ENCODE measurements around the gene COL20A1. TPM values are rescaled to one million over a fixed set of nuclear protein-coding genes. Genes with fewer than 3 reads are reported as not detected.

The COL20A1 gene
- total RNA-seq, 2 experiments from 2014 or later = not detected

- H3K9me3 Mint-ChIP-seq (ENCODE audit: low read depth) = no peaks in the 10 kb centered on the region
- DNase-seq (no peak), ATAC-seq (no peak)
- H3K27me3 Mint-ChIP-seq = no peaks in the 10 kb centered on the region
- no peak overlapping the region for H3K4me3 Mint-ChIP-seq
- H3K4me1 Mint-ChIP-seq = peaks cover 21% of the 10 kb centered on the region
- peaks cover 2% of the 10 kb centered on the region for H3K36me3 Mint-ChIP-seq
- no peak overlapping the region for H3K27ac Mint-ChIP-seq
- CTCF ChIA-PET = no interaction called here
These were observed 16.0 kb upstream of the COL20A1 start for GRCh38 chr20:63276956-63277355.

GRCh38 chr20:63277466-63278272, 15.3 kb upstream of the COL20A1 start:
- ATAC-seq = no peak
- CTCF ChIA-PET = no interaction called here
- Mint-ChIP-seq H3K27ac (no peak overlapping the region), H3K4me1 (peaks cover 21% of the 10 kb centered on the region), H3K4me3 (no peak overlapping the region), H3K36me3 (peaks cover 2% of the 10 kb centered on the region), H3K27me3 (no peaks in the 10 kb centered on the region), H3K9me3 (ENCODE audit: low read depth) (no peaks in the 10 kb centered on the region)
- no peak for DNase-seq

- H3K36me3 Mint-ChIP-seq = peaks cover 2% of the 10 kb centered on the region
- no peak overlapping the region for H3K4me3 Mint-ChIP-seq
- no peak for DNase-seq
- CTCF ChIA-PET = no interaction called here
- H3K27me3 Mint-ChIP-seq = no peaks in the 10 kb centered on the region
- no peak overlapping the region for H3K27ac Mint-ChIP-seq
- H3K4me1 Mint-ChIP-seq = peaks cover 17% of the 10 kb centered on the region
- H3K9me3 Mint-ChIP-seq (ENCODE audit: low read depth) = no peaks in the 10 kb centered on the region
- ATAC-seq = no peak
These were observed 14.3 kb upstream of the COL20A1 start for GRCh38 chr20:63278661-63279060.

- no peaks in the 10 kb centered on the region for H3K27me3 Mint-ChIP-seq
- H3K4me3 Mint-ChIP-seq = no peak overlapping the region
- no peak overlapping the region for H3K27ac Mint-ChIP-seq
- no peak for ATAC-seq
- H3K4me1 Mint-ChIP-seq = peaks cover 9% of the 10 kb centered on the region
- peaks cover 2% of the 10 kb centered on the region for H3K36me3 Mint-ChIP-seq
- DNase-seq = no peak
- H3K9me3 Mint-ChIP-seq (ENCODE audit: low read depth) = no peaks in the 10 kb centered on the region
- CTCF ChIA-PET = interaction anchor here (0.6 to 1.2 kb wide), 2 partner anchors 30 to 216 kb away, joined by 3 to 4 read pairs; no protein-coding TSS in a partner anchor
These were observed 13.1 kb upstream of the COL20A1 start for GRCh38 chr20:63279931-63280330.

- CTCF ChIA-PET = interaction anchor here (0.6 to 1.2 kb wide), 2 partner anchors 29 to 216 kb away, joined by 3 to 4 read pairs; no protein-coding TSS in a partner anchor
- no peak overlapping the region for H3K4me3 Mint-ChIP-seq
- ATAC-seq (no peak), DNase-seq (no peak)
- no peaks in the 10 kb centered on the region for H3K27me3 Mint-ChIP-seq
- no peak overlapping the region for H3K27ac Mint-ChIP-seq
- no peaks in the 10 kb centered on the region for H3K9me3 Mint-ChIP-seq (ENCODE audit: low read depth)
- peaks cover 2% of the 10 kb centered on the region for H3K36me3 Mint-ChIP-seq
- peaks cover 5% of the 10 kb centered on the region for H3K4me1 Mint-ChIP-seq
These were observed 12.6 kb upstream of the COL20A1 start for GRCh38 chr20:63280371-63280770.

GRCh38 chr20:63280929-63281545, 11.9 kb upstream of the COL20A1 start:
- Mint-ChIP-seq H3K4me1 (peaks cover 4% of the 10 kb centered on the region), H3K36me3 (peaks cover 2% of the 10 kb centered on the region), H3K27me3 (no peaks in the 10 kb centered on the region), H3K27ac (no peak overlapping the region), H3K9me3 (ENCODE audit: low read depth) (no peaks in the 10 kb centered on the region), H3K4me3 (no peak overlapping the region)
- DNase-seq = no peak
- peak; percentile 13 for ATAC-seq
- CTCF ChIA-PET = interaction anchor here (1.3 kb wide), 1 partner anchor 28 kb away, joined by 3 read pairs; no protein-coding TSS in a partner anchor

- ATAC-seq (no peak), DNase-seq (no peak)
- CTCF ChIA-PET = interaction anchor here (1.3 kb wide), 1 partner anchor 29 kb away, joined by 3 read pairs; no protein-coding TSS in a partner anchor
- H3K9me3 Mint-ChIP-seq (ENCODE audit: low read depth) = no peaks in the 10 kb centered on the region
- no peaks in the 10 kb centered on the region for H3K27me3 Mint-ChIP-seq
- no peak overlapping the region for H3K4me3 Mint-ChIP-seq
- no peak overlapping the region for H3K27ac Mint-ChIP-seq
- H3K4me1 Mint-ChIP-seq = peaks cover 4% of the 10 kb centered on the region
- peaks cover 2% of the 10 kb centered on the region for H3K36me3 Mint-ChIP-seq
These were observed 11.0 kb upstream of the COL20A1 start for GRCh38 chr20:63281742-63282665.

- Mint-ChIP-seq H3K4me1 (peaks cover 4% of the 10 kb centered on the region), H3K27ac (no peak overlapping the region), H3K36me3 (peaks cover 2% of the 10 kb centered on the region), H3K9me3 (ENCODE audit: low read depth) (no peaks in the 10 kb centered on the region), H3K27me3 (no peaks in the 10 kb centered on the region), H3K4me3 (no peak overlapping the region)
- CTCF ChIA-PET = no interaction called here
- DNase-seq (no peak), ATAC-seq (no peak)
These were observed 10.0 kb upstream of the COL20A1 start for GRCh38 chr20:63282946-63283345.

- DNase-seq (no peak), ATAC-seq (peak; percentile 13)
- Mint-ChIP-seq H3K4me1 (peaks cover 4% of the 10 kb centered on the region), H3K27ac (peak overlapping the region; percentile 71), H3K9me3 (ENCODE audit: low read depth) (no peaks in the 10 kb centered on the region), H3K27me3 (no peaks in the 10 kb centered on the region), H3K36me3 (peaks cover 2% of the 10 kb centered on the region), H3K4me3 (peak overlapping the region; percentile 65)
- CTCF ChIA-PET = interaction anchor here (2.3 kb wide), 1 partner anchor 60 kb away, joined by 10 read pairs; no protein-coding TSS in a partner anchor
These were observed 9.4 kb upstream of the COL20A1 start for GRCh38 chr20:63283397-63284082.

- DNase-seq = peak; percentile 48
- peaks cover 4% of the 10 kb centered on the region for H3K4me1 Mint-ChIP-seq
- H3K4me3 Mint-ChIP-seq = peak overlapping the region; percentile 65
- peaks cover 2% of the 10 kb centered on the region for H3K36me3 Mint-ChIP-seq
- CTCF ChIA-PET = interaction anchor here (2.3 kb wide), 1 partner anchor 61 kb away, joined by 10 read pairs; no protein-coding TSS in a partner anchor
- H3K27ac Mint-ChIP-seq = peak overlapping the region; percentile 71
- no peaks in the 10 kb centered on the region for H3K27me3 Mint-ChIP-seq
- H3K9me3 Mint-ChIP-seq (ENCODE audit: low read depth) = no peaks in the 10 kb centered on the region
- ATAC-seq = peak; percentile 59
These were observed 8.9 kb upstream of the COL20A1 start for GRCh38 chr20:63284083-63284440.

GRCh38 chr20:63284544-63284949, 8.4 kb upstream of the COL20A1 start:
- ATAC-seq (peak; percentile 35), DNase-seq (peak; percentile 51)
- Mint-ChIP-seq H3K4me3 (peak overlapping the region; percentile 65), H3K9me3 (ENCODE audit: low read depth) (no peaks in the 10 kb centered on the region), H3K36me3 (no peaks in the 10 kb centered on the region), H3K27ac (peak overlapping the region; percentile 70), H3K4me1 (peaks cover 4% of the 10 kb centered on the region), H3K27me3 (no peaks in the 10 kb centered on the region)
- CTCF ChIA-PET = interaction anchor here (2.3 kb wide), 1 partner anchor 61 kb away, joined by 10 read pairs; no protein-coding TSS in a partner anchor

GRCh38 chr20:63284981-63285524, 7.9 kb upstream of the COL20A1 start:
- CTCF ChIA-PET = interaction anchor here (2.3 kb wide), 1 partner anchor 62 kb away, joined by 10 read pairs; no protein-coding TSS in a partner anchor
- no peaks in the 10 kb centered on the region for H3K27me3 Mint-ChIP-seq
- ATAC-seq = no peak
- no peaks in the 10 kb centered on the region for H3K9me3 Mint-ChIP-seq (ENCODE audit: low read depth)
- H3K4me1 Mint-ChIP-seq = peaks cover 4% of the 10 kb centered on the region
- peak overlapping the region; percentile 65 for H3K4me3 Mint-ChIP-seq
- no peak for DNase-seq
- H3K36me3 Mint-ChIP-seq = no peaks in the 10 kb centered on the region
- peak overlapping the region; percentile 70 for H3K27ac Mint-ChIP-seq

Measured in activated CD8-positive, alpha-beta memory T cell treated with anti-CD3 and anti-CD28 coated beads, Interleukin-2, amount 10 ng/mL, durations not matched to agents 7 days and 5 days (primary cell).